Testis (tissue), 3 donors: Measurements from ENCODE around the gene WEE2. TPM values are rescaled to one million over a fixed set of nuclear protein-coding genes. Genes with fewer than 3 reads are reported as not detected.

Experiments
- DNase-seq: peaks from one replicate; pipeline ENCODE4 v3.0.0-alpha.2; 2019
- H3K27ac ChIP-seq, 2 donors: fragments of 200-600 bp; sonication (generic); one replicate each; pipeline ENCODE4 v1.5.1; 2019
- H3K27me3 ChIP-seq: fragments of 200-600 bp; sonication (generic); one replicate; pipeline ENCODE4 v1.5.1; 2019
- H3K36me3 ChIP-seq: fragments of 200-600 bp; sonication (generic); one replicate; pipeline ENCODE4 v1.5.1; 2017; ENCODE audit warnings: low read depth; ENCODE audit errors: missing control alignments
- H3K4me1 ChIP-seq: fragments of 200-600 bp; sonication (generic); one replicate; pipeline ENCODE4 v1.5.1; 2019
- H3K4me3 ChIP-seq, 2 donors: fragments of 200-600 bp; sonication (generic); one replicate each; pipeline ENCODE4 v1.5.1; 2017 to 2019
- H3K9me3 ChIP-seq: fragments of 200-600 bp; sonication (generic); one replicate; pipeline ENCODE4 v1.5.1; 2017
- CTCF ChIP-seq, 3 experiments: fragments of 450-650 bp in 2 of 3; fragments of 200-600 bp in 1 of 3; sonication (generic) in 1 of 3; IDR thresholded peaks; one replicate each; pipeline ENCODE4 v1.5.1; 2016 to 2019; ENCODE audit warnings: antibody characterized with exemption in 3 of 3, mild to moderate bottlenecking in 2 of 3, moderate library complexity in 1 of 3
- POLR2A ChIP-seq: fragments of 450-650 bp; IDR thresholded peaks from one replicate; pipeline ENCODE4 v1.6.1; 2017; ENCODE audit warnings: antibody characterized with exemption, mild to moderate bottlenecking, moderate library complexity
- WGBS, 2 donors: methylation state at CpG; one replicate each; pipeline ENCODE4 v1.1.5; 2018; 5-methylcytosine and 5-hydroxymethylcytosine counted together
- intact Hi-C: fragments of 100-400 bp; cut with DNase I; formaldehyde crosslinking; loops from one replicate; pipeline ENCODE4 v1.15.1; 2023; ENCODE audit warnings: low total_unique reads
- polyA plus RNA-seq: library from polyadenylated mRNA; stranded (reverse); fragments of 350-450 nt; fragmentation: Illumina TruSeq; extraction: RNeasy Lipid Tissue Mini Kit (QIAGEN cat#74804); gene quantifications from one replicate; pipeline ENCODE4 v1.2.3, GENCODE V29; 2014; ENCODE audit warnings: low read depth, low replicate concordance; ENCODE audit not compliant: insufficient read depth
- total RNA-seq, 2 donors: library from RNA; depleted of rRNA; stranded (reverse); fragments of >200 nt; gene quantifications; one replicate each; pipeline ENCODE4 v1.2.3, GENCODE V29; 2016

WEE2 gene
- total and polyA plus RNA-seq, 3 donors from 2014 or later, result 0.20 to 1.4 TPM; not detected in 1

- no peaks in the 10 kb centered on the region for H3K4me1 ChIP-seq
- H3K36me3 ChIP-seq, result no peaks in the 10 kb centered on the region
- no peak for DNase-seq
- intact Hi-C loops, result no loop called here
- H3K27ac ChIP-seq, result no peak overlapping the region
- H3K27me3 ChIP-seq, result no peaks in the 10 kb centered on the region
- no peaks in the 10 kb centered on the region for H3K9me3 ChIP-seq
- no peak for TF ChIP-seq CTCF (IDR thresholded peaks at IDR 0.05)
- TF ChIP-seq POLR2A, result no peak
- WGBS, 2 donors, result 80 to 85% methylated on average over 9 to 18 of the region's 18 CpGs
- H3K4me3 ChIP-seq, result no peak overlapping the region
Measured at GRCh38 chr7:141665208-141666035, 42.7 kb upstream of the WEE2 start.

- TF ChIP-seq POLR2A (no peak), CTCF (IDR thresholded peaks at IDR 0.05) (no peak)
- Histone ChIP-seq H3K36me3 (no peaks in the 10 kb centered on the region), H3K27ac (no peak overlapping the region), H3K27me3 (no peaks in the 10 kb centered on the region), H3K4me3 (no peak overlapping the region), H3K4me1 (no peaks in the 10 kb centered on the region), H3K9me3 (no peaks in the 10 kb centered on the region)
- 86 to 90% methylated on average over 4 of the region's 4 CpGs for WGBS, 2 donors
- no peak for DNase-seq
- intact Hi-C loops, result no loop called here
Measured at GRCh38 chr7:141666071-141666470, 42.1 kb upstream of the WEE2 start.

- intact Hi-C loops, result no loop called here
- Histone ChIP-seq H3K27ac (no peak overlapping the region), H3K4me1 (no peaks in the 10 kb centered on the region), H3K4me3 (no peak overlapping the region), H3K9me3 (no peaks in the 10 kb centered on the region), H3K27me3 (no peaks in the 10 kb centered on the region), H3K36me3 (no peaks in the 10 kb centered on the region)
- 81 to 85% methylated on average over 2 of the region's 2 CpGs for WGBS, 2 donors
- no peak for TF ChIP-seq POLR2A
- no peak for TF ChIP-seq CTCF (IDR thresholded peaks at IDR 0.05)
- no peak for DNase-seq
Measured at GRCh38 chr7:141668853-141669252, 39.3 kb upstream of the WEE2 start.

- Histone ChIP-seq H3K9me3 (no peaks in the 10 kb centered on the region), H3K4me1 (no peaks in the 10 kb centered on the region), H3K27ac (no peak overlapping the region), H3K27me3 (no peaks in the 10 kb centered on the region), H3K4me3 (no peak overlapping the region), H3K36me3 (no peaks in the 10 kb centered on the region)
- WGBS, 2 donors, result 94 to 95% methylated on average over 7 of the region's 7 CpGs
- intact Hi-C loops, result no loop called here
- TF ChIP-seq POLR2A, result no peak
- TF ChIP-seq CTCF (IDR thresholded peaks at IDR 0.05), result no peak
- no peak for DNase-seq
Measured at GRCh38 chr7:141671705-141672496, 36.3 kb upstream of the WEE2 start.
